HG03025 (cell line): ENCODE data around the gene KCTD19.
"Not testable (repeated sequence)": the region's sequence is repeated elsewhere in the genome, so short reads cannot be mapped to it uniquely, and the experiment has no call there.

ENCODE experiments used
- ATAC-seq: cut with Tn5 transposase; IDR thresholded peaks from one replicate; pipeline ENCODE4 v1.9.1; 2021; ENCODE audit warnings: mild to moderate bottlenecking, moderate library complexity; ENCODE audit not compliant: unreplicated experiment, low FRiP score

The KCTD19 gene

GRCh38 chr16:67326472-67327309, at the start of gene KCTD19, which contains the start of gene LRRC36:
KCTD19 (minus strand) TSS chr16:67326741; CDS start chr16:67326707, 34 bp downstream.
LRRC36 (plus strand) TSS chr16:67326815; CDS start chr16:67326863, 48 bp downstream.
- ATAC-seq = no peak

GRCh38 chr16:67376012-67376411, 49.5 kb upstream of the KCTD19 start:
- not testable (repeated sequence) for ATAC-seq

- no peak for ATAC-seq
Observed at GRCh38 chr16:67372664-67373063, 46.1 kb upstream of the KCTD19 start.

GRCh38 chr16:67370661-67371060, 44.1 kb upstream of the KCTD19 start:
- no peak for ATAC-seq

GRCh38 chr16:67364600-67365235, 38.2 kb upstream of the KCTD19 start:
- ATAC-seq = no peak

- no peak for ATAC-seq
Observed at GRCh38 chr16:67361038-67361437, 34.5 kb upstream of the KCTD19 start.

GRCh38 chr16:67359540-67360269, 33.2 kb upstream of the KCTD19 start:
- ATAC-seq = not testable (repeated sequence)

GRCh38 chr16:67357561-67357960, 31.0 kb upstream of the KCTD19 start:
- no peak for ATAC-seq

- ATAC-seq = no peak
Observed at GRCh38 chr16:67356396-67356795, 29.9 kb upstream of the KCTD19 start.

- not testable (repeated sequence) for ATAC-seq
Observed at GRCh38 chr16:67352463-67352862, 25.9 kb upstream of the KCTD19 start.

- no peak for ATAC-seq
Observed at GRCh38 chr16:67350324-67350723, 23.8 kb upstream of the KCTD19 start.

- no peak for ATAC-seq
Observed at GRCh38 chr16:67349172-67349571, 22.6 kb upstream of the KCTD19 start.

GRCh38 chr16:67346341-67346740, 19.8 kb upstream of the KCTD19 start:
- ATAC-seq = no peak

GRCh38 chr16:67345401-67345800, 18.9 kb upstream of the KCTD19 start:
- ATAC-seq = no peak

- no peak for ATAC-seq
Observed at GRCh38 chr16:67342616-67343015, 16.1 kb upstream of the KCTD19 start.

GRCh38 chr16:67341250-67341649, 14.7 kb upstream of the KCTD19 start:
- ATAC-seq = no peak

GRCh38 chr16:67339453-67339852, 12.9 kb upstream of the KCTD19 start:
- no peak for ATAC-seq

- no peak for ATAC-seq
Observed at GRCh38 chr16:67336648-67337047, 10.1 kb upstream of the KCTD19 start.

- no peak for ATAC-seq
Observed at GRCh38 chr16:67336116-67336515, 9.6 kb upstream of the KCTD19 start.

GRCh38 chr16:67333315-67333714, 6.8 kb upstream of the KCTD19 start:
- ATAC-seq = no peak

- no peak for ATAC-seq
Observed at GRCh38 chr16:67329901-67330300, 3.4 kb upstream of the KCTD19 start.
